Chondrocyte (in vitro differentiated cells): ENCODE data around the gene SP6. TPM values are rescaled to one million over a fixed set of nuclear protein-coding genes. Genes with fewer than 3 reads are reported as not detected.

Experiments used
- DNase-seq: peaks from one replicate; pipeline ENCODE4 v3.0.0; 2021; ENCODE audit warnings: mixed read lengths, low spot score
- H3K27ac Mint-ChIP-seq: one replicate; pipeline ENCODE4 v1.8.0; 2021; ENCODE audit warnings: mild to moderate bottlenecking, moderate library complexity, mixed read lengths; ENCODE audit not compliant: unreplicated experiment
- H3K27me3 Mint-ChIP-seq: 2 replicates; pipeline ENCODE4 v1.8.0; 2021; ENCODE audit warnings: low read depth, mixed read lengths
- H3K36me3 Mint-ChIP-seq: 2 replicates; pipeline ENCODE4 v1.8.0; 2021; ENCODE audit warnings: low read depth, mixed read lengths
- H3K4me1 Mint-ChIP-seq: 2 replicates; pipeline ENCODE4 v1.8.0; 2021; ENCODE audit warnings: low read depth, mild to moderate bottlenecking, mixed read lengths
- H3K4me3 Mint-ChIP-seq: one replicate; pipeline ENCODE4 v1.8.0; 2021; ENCODE audit warnings: mild to moderate bottlenecking, moderate library complexity, mixed read lengths; ENCODE audit not compliant: unreplicated experiment
- H3K9me3 Mint-ChIP-seq: 2 replicates; pipeline ENCODE4 v1.8.0; 2021; ENCODE audit warnings: low read depth, mixed read lengths
- total RNA-seq: library from RNA; stranded (reverse); gene quantifications from 3 replicates; pipeline ENCODE4 v1.2.1, GENCODE V29; 2021
- TF ChIP-seq, protein P1 (sequence below): fragments of 200-600 bp; sonication (generic); IDR thresholded peaks from 2 replicates; pipeline ENCODE4 v1.5.0; 2021; ENCODE audit warnings: antibody characterized with exemption, mild to moderate bottlenecking, moderate library complexity

Gene SP6
- total RNA-seq, 1 donor from 2014 or later: 0.05 TPM

DNA sequence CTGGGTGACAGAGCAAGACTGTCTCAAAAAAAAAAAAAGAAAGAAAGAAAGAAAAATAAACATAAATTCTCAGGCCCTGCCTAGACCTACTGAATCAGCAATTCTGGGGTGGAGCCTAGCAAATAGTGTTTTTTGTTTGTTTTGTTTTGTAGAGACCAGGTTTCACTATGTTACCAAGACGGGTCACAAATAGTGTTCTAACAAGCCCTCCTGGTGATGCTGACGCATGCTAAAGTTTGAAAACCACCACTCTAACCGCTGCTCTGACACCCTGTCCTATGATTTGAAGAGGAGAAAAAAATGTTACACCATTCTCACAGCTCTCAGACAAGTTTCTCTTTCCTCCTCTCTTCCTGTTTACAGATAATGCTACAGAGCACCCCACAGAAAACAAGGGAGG lies 21.1 kb downstream of the SP6 start:
- peaks cover 13% of the 10 kb centered on the region for H3K36me3 Mint-ChIP-seq
- H3K9me3 Mint-ChIP-seq: no peaks in the 10 kb centered on the region
- DNase-seq: no peak
- TF ChIP-seq, protein P1, sequence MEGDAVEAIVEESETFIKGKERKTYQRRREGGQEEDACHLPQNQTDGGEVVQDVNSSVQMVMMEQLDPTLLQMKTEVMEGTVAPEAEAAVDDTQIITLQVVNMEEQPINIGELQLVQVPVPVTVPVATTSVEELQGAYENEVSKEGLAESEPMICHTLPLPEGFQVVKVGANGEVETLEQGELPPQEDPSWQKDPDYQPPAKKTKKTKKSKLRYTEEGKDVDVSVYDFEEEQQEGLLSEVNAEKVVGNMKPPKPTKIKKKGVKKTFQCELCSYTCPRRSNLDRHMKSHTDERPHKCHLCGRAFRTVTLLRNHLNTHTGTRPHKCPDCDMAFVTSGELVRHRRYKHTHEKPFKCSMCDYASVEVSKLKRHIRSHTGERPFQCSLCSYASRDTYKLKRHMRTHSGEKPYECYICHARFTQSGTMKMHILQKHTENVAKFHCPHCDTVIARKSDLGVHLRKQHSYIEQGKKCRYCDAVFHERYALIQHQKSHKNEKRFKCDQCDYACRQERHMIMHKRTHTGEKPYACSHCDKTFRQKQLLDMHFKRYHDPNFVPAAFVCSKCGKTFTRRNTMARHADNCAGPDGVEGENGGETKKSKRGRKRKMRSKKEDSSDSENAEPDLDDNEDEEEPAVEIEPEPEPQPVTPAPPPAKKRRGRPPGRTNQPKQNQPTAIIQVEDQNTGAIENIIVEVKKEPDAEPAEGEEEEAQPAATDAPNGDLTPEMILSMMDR: no peak
- peak overlapping the region; percentile 59 for H3K27ac Mint-ChIP-seq
- no peaks in the 10 kb centered on the region for H3K27me3 Mint-ChIP-seq
- peaks cover 22% of the 10 kb centered on the region for H3K4me1 Mint-ChIP-seq
- H3K4me3 Mint-ChIP-seq: peak overlapping the region; percentile 91

DNA sequence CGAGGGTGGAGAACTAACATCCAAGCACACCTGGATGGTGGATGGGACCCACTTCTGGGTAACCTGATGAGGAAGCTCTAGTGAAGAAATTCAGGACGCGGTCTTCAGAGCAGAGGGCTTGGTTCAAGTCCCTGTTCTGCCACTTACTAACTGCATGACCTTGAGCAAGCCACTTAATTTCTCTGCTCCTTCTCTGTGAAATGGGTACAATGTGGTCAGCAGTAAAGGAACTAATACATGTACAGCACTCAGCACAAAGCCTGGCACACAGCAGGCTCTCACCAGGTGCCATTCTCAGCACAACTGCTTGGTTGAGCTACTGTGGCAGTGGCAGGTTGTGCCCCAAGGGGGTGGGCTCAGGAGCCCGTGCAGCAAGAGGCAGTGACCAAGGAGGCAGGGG lies 27.4 kb downstream of the SP6 start:
- TF ChIP-seq, protein P1: no peak
- peaks cover 27% of the 10 kb centered on the region for H3K4me1 Mint-ChIP-seq
- H3K9me3 Mint-ChIP-seq: no peaks in the 10 kb centered on the region
- no peak for DNase-seq
- no peak overlapping the region for H3K27ac Mint-ChIP-seq
- H3K27me3 Mint-ChIP-seq: no peaks in the 10 kb centered on the region
- H3K36me3 Mint-ChIP-seq: peaks cover 18% of the 10 kb centered on the region
- H3K4me3 Mint-ChIP-seq: no peak overlapping the region

DNA sequence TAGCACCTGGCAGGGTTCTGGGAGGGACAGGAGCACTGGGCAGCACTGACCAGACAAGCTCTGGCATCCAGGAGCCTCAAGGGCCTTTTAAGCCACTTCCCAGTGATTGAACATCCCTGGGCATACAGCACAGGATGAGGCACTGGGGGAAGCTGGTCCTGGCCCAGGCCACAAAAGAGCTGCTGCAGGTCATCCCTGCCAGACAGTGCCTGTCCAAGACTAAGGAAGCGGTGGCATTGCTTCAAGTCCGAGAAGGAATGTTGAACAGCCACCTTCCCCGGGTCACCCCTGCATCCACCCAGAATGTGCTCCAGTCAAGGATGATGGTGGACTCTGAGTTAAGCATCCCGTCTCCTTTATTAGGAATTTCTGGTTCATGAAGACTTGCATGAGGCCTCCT lies 28.2 kb downstream of the SP6 start:
- no peak for DNase-seq
- H3K9me3 Mint-ChIP-seq: no peaks in the 10 kb centered on the region
- H3K27ac Mint-ChIP-seq: peak overlapping the region; percentile 22
- peak overlapping the region; percentile 44 for H3K4me3 Mint-ChIP-seq
- H3K4me1 Mint-ChIP-seq: peaks cover 27% of the 10 kb centered on the region
- no peaks in the 10 kb centered on the region for H3K27me3 Mint-ChIP-seq
- peaks cover 20% of the 10 kb centered on the region for H3K36me3 Mint-ChIP-seq
- TF ChIP-seq, protein P1: no peak

DNA sequence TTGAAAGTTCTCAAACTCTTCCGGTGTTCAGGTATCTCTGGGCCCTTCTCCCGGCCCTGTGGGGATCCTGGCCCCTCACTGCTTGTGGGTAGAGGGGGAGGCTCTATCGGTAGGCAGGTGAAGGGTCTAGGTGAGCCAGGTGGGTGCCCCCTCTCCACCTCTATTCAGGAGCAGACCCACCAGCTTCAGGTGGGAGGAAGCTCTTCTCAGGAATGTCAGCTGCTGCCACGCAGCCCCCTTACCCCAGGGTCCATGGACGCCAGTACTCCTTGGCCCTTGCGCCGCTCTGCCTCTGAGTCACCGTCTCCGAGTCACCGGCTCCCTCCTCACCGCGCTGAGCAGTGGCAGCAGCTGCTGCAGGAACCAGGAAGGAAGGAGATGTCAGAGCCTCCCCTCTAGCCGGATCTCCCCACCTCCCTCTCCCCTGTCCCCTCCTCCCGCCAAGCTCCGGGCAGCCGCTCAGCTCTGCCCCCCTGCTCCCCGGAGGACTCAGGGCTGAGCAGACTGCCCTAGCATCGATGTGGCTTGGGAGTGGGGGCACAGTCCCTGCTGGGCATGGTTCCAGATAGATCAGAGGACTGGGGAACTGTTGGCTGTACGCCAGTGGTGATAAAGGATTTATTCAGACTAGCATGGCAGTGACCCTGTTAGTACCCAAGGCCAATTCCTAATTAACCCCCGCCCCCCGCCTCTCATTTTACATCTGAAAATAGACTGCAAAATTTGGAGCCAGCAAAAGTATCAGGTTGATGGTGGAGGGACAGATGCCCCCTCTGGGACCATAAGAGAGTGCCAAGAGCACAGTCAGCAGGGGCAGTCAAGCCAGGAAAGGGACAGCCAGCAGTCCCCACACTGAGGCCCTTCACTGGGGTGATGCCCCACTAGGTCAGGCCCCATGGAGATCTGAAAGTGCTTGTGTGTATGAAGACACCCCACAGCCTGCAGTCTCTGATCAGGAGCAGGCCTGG lies 29.3 kb downstream of the SP6 start, which contains the start of gene OSBPL7:
Gene OSBPL7, minus strand, starts transcription at position 371 of the 968 bp plus-strand sequence. CDS start 1,516 bp downstream, outside the sequence.
- TF ChIP-seq, protein P1: peak; percentile 70
- Mint-ChIP-seq H3K4me3 (peak within 1 kb of the TSS; percentile 93), H3K36me3 (peaks cover 24% of the 10 kb centered on the region), H3K27me3 (no peaks in the 10 kb centered on the region), H3K4me1 (peaks cover 27% of the 10 kb centered on the region), H3K27ac (peak within 1 kb of the TSS; percentile 85), H3K9me3 (no peaks in the 10 kb centered on the region)
- no peak for DNase-seq

DNA sequence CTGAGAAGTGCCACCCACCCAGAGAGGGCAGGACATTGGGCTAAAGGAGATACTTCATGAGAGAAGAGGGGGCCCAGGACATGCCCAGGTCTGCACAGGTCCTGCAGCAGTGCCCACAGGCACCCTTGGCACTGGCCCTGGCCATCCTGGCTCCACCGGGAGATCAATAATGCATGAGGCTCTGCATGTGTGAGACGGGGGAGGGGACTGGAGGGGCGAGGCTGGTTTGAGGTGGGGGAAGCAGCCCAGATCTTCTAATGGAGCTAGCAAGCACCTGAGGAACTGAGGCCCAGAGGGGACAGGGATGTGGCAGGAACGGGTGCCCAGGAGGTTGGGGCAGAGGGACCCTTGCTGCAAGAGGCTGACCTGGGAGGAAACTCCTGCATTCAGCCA lies 29.9 kb downstream of the SP6 start:
- Mint-ChIP-seq H3K27me3 (no peaks in the 10 kb centered on the region), H3K36me3 (peaks cover 20% of the 10 kb centered on the region), H3K9me3 (no peaks in the 10 kb centered on the region), H3K4me3 (peak overlapping the region; percentile 93), H3K4me1 (peaks cover 27% of the 10 kb centered on the region), H3K27ac (peak overlapping the region; percentile 85)
- TF ChIP-seq, protein P1: no peak
- DNase-seq: no peak
